ENCODE results near the gene LTA4H. TPM values are rescaled to one million over a fixed set of nuclear protein-coding genes. Genes with fewer than 3 reads are reported as not detected.

The LTA4H gene
- polyA plus RNA-seq, 1 donor (not counting 4 experiments of a cell fraction or from before 2014, with no cell fraction given), result 183 TPM

DNA sequence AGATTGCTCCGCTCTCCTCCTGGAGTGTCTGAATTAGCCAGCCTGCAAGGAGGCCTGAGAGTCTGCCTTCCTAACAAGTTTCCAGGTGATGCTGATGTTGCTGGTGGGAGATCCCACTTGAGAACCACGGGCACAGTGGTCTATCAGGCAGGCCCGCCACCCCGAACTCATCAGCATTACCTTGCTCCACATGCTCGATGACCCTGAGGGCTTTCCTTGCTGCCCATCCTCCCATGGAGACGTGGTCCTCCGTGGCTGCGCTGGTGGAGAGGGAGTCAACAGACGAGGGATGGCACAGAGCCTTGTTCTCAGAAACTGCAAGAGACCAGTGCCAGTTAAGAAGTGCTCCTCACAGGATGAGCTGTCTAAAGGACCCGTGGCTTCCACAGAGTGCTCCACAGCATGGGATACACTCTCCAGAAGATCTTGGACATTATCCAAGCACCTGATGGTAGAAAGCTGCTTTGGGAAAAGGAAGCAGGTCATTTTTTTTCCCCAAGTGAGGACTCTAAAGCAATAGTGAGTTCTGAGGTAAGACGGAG, 57.6 kb downstream of the LTA4H start:
- no peak for TF ChIP-seq EZH2 (IDR thresholded peaks at IDR 0.05; ENCODE audit: low read length)
- TF ChIP-seq CTCF (optimal IDR thresholded peaks at IDR 0.05 in 1 of 3, IDR thresholded peaks at IDR 0.05 in 1 of 3, conservative IDR thresholded peaks at IDR 0.05 in 1 of 3; ENCODE audit: extremely low read depth in 1 of 3, insufficient read depth in 2 of 3, low read length in 3 of 3), result no peak
- Histone ChIP-seq H2AFZ (ENCODE audit: control insufficient read depth, low read length) (no peak overlapping the region), H3K9ac (ENCODE audit: control insufficient read depth, extremely low read depth, insufficient read depth, low read length) (no peak overlapping the region), H3K9me1 (ENCODE audit: control insufficient read depth, extremely low read depth, insufficient read depth, low read length) (no peaks in the 10 kb centered on the region), H3K4me2 (ENCODE audit: control insufficient read depth, extremely low read depth, insufficient read depth, low read depth, low read length) (no peak overlapping the region), H3K4me1 (ENCODE audit: control insufficient read depth, extremely low read depth, insufficient read depth, low read length) (no peaks in the 10 kb centered on the region), H4K20me1 (ENCODE audit: control insufficient read depth, extremely low read depth, insufficient read depth, low read length) (no peaks in the 10 kb centered on the region), H3K36me3 (ENCODE audit: control insufficient read depth in 2 of 2, extremely low read depth in 1 of 2, insufficient read depth in 2 of 2, low read length in 2 of 2) (no peaks in the 10 kb centered on the region), H3K9me3 (ENCODE audit: control insufficient read depth, low read depth, low read length) (no peaks in the 10 kb centered on the region), H3K27ac (ENCODE audit: control insufficient read depth, insufficient read depth, low read length) (no peak overlapping the region), H3K4me3 (ENCODE audit: control insufficient read depth in 2 of 3, extremely low read depth in 1 of 3, insufficient read depth in 2 of 3, low read depth in 1 of 3, low read length in 3 of 3) (no peak overlapping the region), H3K27me3 (ENCODE audit: control insufficient read depth, extremely low read depth, insufficient read depth, low read length) (no peaks in the 10 kb centered on the region), H3K79me2 (ENCODE audit: control insufficient read depth, insufficient read depth, low read length) (no peaks in the 10 kb centered on the region)
- FAIRE-seq (no peak), DNase-seq (ENCODE audit: low read depth, low spot score) (no peak)
- dilution Hi-C loops (cut with MboI; ENCODE audit: extremely low pct_ligation_motif_present, low sequenced_read_pairs), result no loop called here

DNA sequence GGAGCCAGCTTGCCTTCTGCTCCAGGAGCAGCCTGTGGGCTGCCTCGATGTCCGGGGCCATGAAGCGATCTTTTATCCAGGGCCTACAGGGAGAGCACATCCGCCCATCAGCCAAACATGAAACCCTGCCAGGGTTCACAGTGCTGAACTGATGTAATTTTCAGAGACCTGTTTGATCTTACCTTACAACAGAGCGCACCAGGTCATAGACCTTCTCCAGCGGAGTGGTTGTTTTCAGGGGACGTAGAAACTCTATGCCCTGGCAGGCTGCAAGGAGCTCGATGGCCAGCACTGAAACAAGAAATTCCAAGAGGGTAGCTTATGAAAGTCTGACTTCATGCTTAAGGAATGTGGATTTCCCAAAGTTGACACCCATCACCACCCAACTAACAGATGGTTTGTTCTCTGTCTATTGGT, 59.0 kb downstream of the LTA4H start:
- Histone ChIP-seq H3K27ac (ENCODE audit: control insufficient read depth, insufficient read depth, low read length) (no peak overlapping the region), H2AFZ (ENCODE audit: control insufficient read depth, low read length) (no peak overlapping the region), H3K9ac (ENCODE audit: control insufficient read depth, extremely low read depth, insufficient read depth, low read length) (no peak overlapping the region), H3K79me2 (ENCODE audit: control insufficient read depth, insufficient read depth, low read length) (no peaks in the 10 kb centered on the region), H3K9me3 (ENCODE audit: control insufficient read depth, low read depth, low read length) (no peaks in the 10 kb centered on the region), H3K27me3 (ENCODE audit: control insufficient read depth, extremely low read depth, insufficient read depth, low read length) (no peaks in the 10 kb centered on the region), H3K9me1 (ENCODE audit: control insufficient read depth, extremely low read depth, insufficient read depth, low read length) (no peaks in the 10 kb centered on the region), H3K4me3 (ENCODE audit: control insufficient read depth in 2 of 3, extremely low read depth in 1 of 3, insufficient read depth in 2 of 3, low read depth in 1 of 3, low read length in 3 of 3) (no peak overlapping the region), H3K36me3 (ENCODE audit: control insufficient read depth in 2 of 2, extremely low read depth in 1 of 2, insufficient read depth in 2 of 2, low read length in 2 of 2) (no peaks in the 10 kb centered on the region), H3K4me2 (ENCODE audit: control insufficient read depth, extremely low read depth, insufficient read depth, low read depth, low read length) (no peak overlapping the region), H4K20me1 (ENCODE audit: control insufficient read depth, extremely low read depth, insufficient read depth, low read length) (no peaks in the 10 kb centered on the region), H3K4me1 (ENCODE audit: control insufficient read depth, extremely low read depth, insufficient read depth, low read length) (no peaks in the 10 kb centered on the region)
- dilution Hi-C loops (cut with MboI; ENCODE audit: extremely low pct_ligation_motif_present, low sequenced_read_pairs), result no loop called here
- no peak for DNase-seq (ENCODE audit: low read depth, low spot score)
- TF ChIP-seq CTCF (optimal IDR thresholded peaks at IDR 0.05 in 1 of 3, IDR thresholded peaks at IDR 0.05 in 1 of 3, conservative IDR thresholded peaks at IDR 0.05 in 1 of 3; ENCODE audit: extremely low read depth in 1 of 3, insufficient read depth in 2 of 3, low read length in 3 of 3) (no peak), EZH2 (IDR thresholded peaks at IDR 0.05; ENCODE audit: low read length) (no peak)
- FAIRE-seq, result no peak
